GM21576 (cell line): Measurements from ENCODE around the gene ECE1.
"Not testable (repeated sequence)": the region's sequence is repeated elsewhere in the genome, so short reads cannot be mapped to it uniquely, and the experiment has no call there.

Experiments used
- ATAC-seq: cut with Tn5 transposase; IDR thresholded peaks from one replicate; pipeline ENCODE4 v1.9.1; 2021; ENCODE audit warnings: mild to moderate bottlenecking, moderate library complexity; ENCODE audit not compliant: unreplicated experiment

The ECE1 gene

GRCh38 chr1:21188235-21188634 is 102.0 kb downstream of the ECE1 start:
- no peak for ATAC-seq

- no peak for ATAC-seq
These were observed 105.0 kb downstream of the ECE1 start for GRCh38 chr1:21185221-21185731.

GRCh38 chr1:21184276-21184675 is 106.0 kb downstream of the ECE1 start:
- ATAC-seq: no peak

- no peak for ATAC-seq
These were observed 108.0 kb downstream of the ECE1 start for GRCh38 chr1:21182181-21182731.

- not testable (repeated sequence) for ATAC-seq
These were observed 112.0 kb downstream of the ECE1 start for GRCh38 chr1:21178271-21178670.

- peak; percentile 90 for ATAC-seq
These were observed 113.4 kb downstream of the ECE1 start, which contains the start of gene EIF4G3 for GRCh38 chr1:21176586-21177555. EIF4G3 (minus strand) TSS chr1:21176897; CDS start chr1:21002742, 174,155 bp downstream.

GRCh38 chr1:21175670-21176581 is 114.3 kb downstream of the ECE1 start:
- ATAC-seq: peak; percentile 5

GRCh38 chr1:21175324-21175669 is 115.0 kb downstream of the ECE1 start:
- no peak for ATAC-seq

GRCh38 chr1:21174654-21175323 is 115.5 kb downstream of the ECE1 start:
- ATAC-seq: no peak

GRCh38 chr1:21174230-21174629 is 116.0 kb downstream of the ECE1 start:
- no peak for ATAC-seq

- ATAC-seq: not testable (repeated sequence)
These were observed 117.2 kb downstream of the ECE1 start for GRCh38 chr1:21173096-21173495.

- not testable (repeated sequence) for ATAC-seq
These were observed 119.4 kb downstream of the ECE1 start for GRCh38 chr1:21170837-21171236.

GRCh38 chr1:21168444-21168843 is 121.8 kb downstream of the ECE1 start:
- ATAC-seq: no peak
